Central memory CD8-positive, alpha-beta T cell (primary cell): ENCODE results near the gene CHST11.

Experiments
- ATAC-seq: fragments of 150-1000 bp; cut with Tn5 transposase; replicated peaks from 2 replicates; pipeline ENCODE4 v1.10.0; 2022; ENCODE audit warnings: mild to moderate bottlenecking, moderate FRiP score, moderate number of reproducible peaks; ENCODE audit not compliant: poor library complexity, severe bottlenecking; ENCODE audit errors: extremely low read depth
- DNase-seq, 2 donors: peaks; one replicate each; pipeline ENCODE4 v3.0.0; 2021; ENCODE audit warnings: low spot score in 2 of 2
- H3K27ac Mint-ChIP-seq: one replicate; pipeline ENCODE4 v1.8.0; 2022; ENCODE audit warnings: low read depth, mild to moderate bottlenecking, moderate library complexity, mixed read lengths
- H3K27me3 Mint-ChIP-seq: one replicate; pipeline ENCODE4 v1.8.0; 2022; ENCODE audit warnings: mixed read lengths
- H3K36me3 Mint-ChIP-seq: one replicate; pipeline ENCODE4 v1.8.0; 2022; ENCODE audit warnings: mild to moderate bottlenecking, moderate library complexity, mixed read lengths; ENCODE audit not compliant: insufficient read depth
- H3K4me1 Mint-ChIP-seq: one replicate; pipeline ENCODE4 v1.8.0; 2022; ENCODE audit warnings: mixed read lengths
- H3K4me3 Mint-ChIP-seq: one replicate; pipeline ENCODE4 v1.8.0; 2022; ENCODE audit warnings: mild to moderate bottlenecking, moderate library complexity, mixed read lengths
- H3K9me3 Mint-ChIP-seq: one replicate; pipeline ENCODE4 v1.8.0; 2022; ENCODE audit warnings: mixed read lengths

Gene CHST11

DNA sequence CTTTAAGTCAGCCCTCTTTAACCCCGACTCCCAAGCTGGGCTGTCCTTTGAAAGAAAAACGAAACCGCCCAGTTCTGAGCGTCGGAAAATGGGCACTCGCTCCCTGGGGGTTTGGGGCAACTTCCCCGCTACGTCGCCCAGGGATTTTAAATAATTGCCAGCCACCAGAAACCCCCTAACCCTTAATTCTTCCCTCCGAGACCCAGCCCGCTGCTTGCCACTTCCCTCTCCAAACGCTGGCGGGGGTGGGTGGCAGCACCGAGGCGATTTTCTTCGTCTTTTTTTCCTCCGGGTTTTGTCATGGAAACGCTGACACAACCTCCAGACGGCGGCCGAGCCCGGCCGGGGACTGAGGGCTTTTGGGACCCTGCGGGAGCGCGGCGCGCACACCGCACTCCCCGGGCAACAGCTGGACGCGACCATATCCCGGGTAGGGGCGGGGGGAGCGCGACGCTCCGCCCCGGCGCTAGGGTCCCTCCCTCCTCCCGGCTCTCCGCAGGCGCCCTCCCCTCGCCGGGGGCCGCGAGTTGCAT lies at the start of gene CHST11:
Gene CHST11, plus strand, starts transcription at position 532 of the 533 bp plus-strand sequence.
- Mint-ChIP-seq H3K36me3 (peaks cover 16% of the 10 kb centered on the region), H3K27ac (peak within 1 kb of the TSS; percentile 96), H3K27me3 (no peaks in the 10 kb centered on the region), H3K4me3 (peak within 1 kb of the TSS; percentile 98), H3K4me1 (peaks cover 50% of the 10 kb centered on the region), H3K9me3 (no peaks in the 10 kb centered on the region)
- peak; percentile 62 for ATAC-seq
- peak; percentile 39 to 47 for DNase-seq

DNA sequence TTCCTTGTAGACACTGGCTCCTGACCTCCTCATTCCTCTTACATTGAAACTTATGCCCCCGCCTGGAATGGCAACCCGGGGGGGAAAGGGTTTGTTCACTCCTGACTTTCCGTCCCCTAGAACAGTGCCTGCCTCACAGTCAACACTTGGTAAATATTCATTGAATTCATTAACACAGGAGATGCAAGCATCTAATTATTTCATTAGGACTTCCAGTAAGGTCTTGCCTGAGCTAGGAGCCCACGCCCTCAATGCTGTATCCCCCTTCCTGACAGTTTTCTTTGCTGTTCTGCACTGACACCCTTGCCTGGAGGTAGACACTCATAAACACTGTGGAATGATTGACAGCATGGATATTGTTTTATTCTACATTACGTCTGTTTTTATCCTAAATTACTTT lies 49.3 kb upstream of the CHST11 start:
- ATAC-seq (no peak), DNase-seq (no peak)
- peaks cover 23% of the 10 kb centered on the region for H3K27me3 Mint-ChIP-seq
- peaks cover 1% of the 10 kb centered on the region for H3K36me3 Mint-ChIP-seq
- H3K4me1 Mint-ChIP-seq: peaks cover 7% of the 10 kb centered on the region
- no peaks in the 10 kb centered on the region for H3K9me3 Mint-ChIP-seq
- no peak overlapping the region for H3K4me3 Mint-ChIP-seq
- no peak overlapping the region for H3K27ac Mint-ChIP-seq

- no peak for ATAC-seq
- Mint-ChIP-seq H3K9me3 (no peaks in the 10 kb centered on the region), H3K27me3 (peaks cover 28% of the 10 kb centered on the region), H3K27ac (no peak overlapping the region), H3K4me1 (peaks cover 2% of the 10 kb centered on the region), H3K36me3 (peaks cover 1% of the 10 kb centered on the region), H3K4me3 (no peak overlapping the region)
- no peak for DNase-seq
These were observed 48.8 kb upstream of the CHST11 start for GRCh38 chr12:104407922-104408321.

- no peak overlapping the region for H3K27ac Mint-ChIP-seq
- ATAC-seq (no peak), DNase-seq (no peak)
- peaks cover 28% of the 10 kb centered on the region for H3K27me3 Mint-ChIP-seq
- no peaks in the 10 kb centered on the region for H3K4me1 Mint-ChIP-seq
- peaks cover 1% of the 10 kb centered on the region for H3K36me3 Mint-ChIP-seq
- no peak overlapping the region for H3K4me3 Mint-ChIP-seq
- H3K9me3 Mint-ChIP-seq: no peaks in the 10 kb centered on the region
These were observed 46.4 kb upstream of the CHST11 start for GRCh38 chr12:104410326-104410725.

- no peak overlapping the region for H3K27ac Mint-ChIP-seq
- ATAC-seq (no peak), DNase-seq (no peak)
- no peaks in the 10 kb centered on the region for H3K4me1 Mint-ChIP-seq
- H3K4me3 Mint-ChIP-seq: no peak overlapping the region
- H3K36me3 Mint-ChIP-seq: peaks cover 1% of the 10 kb centered on the region
- no peaks in the 10 kb centered on the region for H3K9me3 Mint-ChIP-seq
- peaks cover 28% of the 10 kb centered on the region for H3K27me3 Mint-ChIP-seq
These were observed 46.0 kb upstream of the CHST11 start for GRCh38 chr12:104410786-104411185.

- ATAC-seq: no peak
- Mint-ChIP-seq H3K4me1 (no peaks in the 10 kb centered on the region), H3K36me3 (peaks cover 1% of the 10 kb centered on the region), H3K27me3 (peaks cover 28% of the 10 kb centered on the region), H3K9me3 (no peaks in the 10 kb centered on the region), H3K27ac (no peak overlapping the region), H3K4me3 (no peak overlapping the region)
- no peak for DNase-seq
These were observed 44.7 kb upstream of the CHST11 start for GRCh38 chr12:104411826-104412641.

- Mint-ChIP-seq H3K4me3 (no peak overlapping the region), H3K27ac (no peak overlapping the region), H3K9me3 (no peaks in the 10 kb centered on the region), H3K36me3 (no peaks in the 10 kb centered on the region), H3K27me3 (peaks cover 26% of the 10 kb centered on the region), H3K4me1 (no peaks in the 10 kb centered on the region)
- DNase-seq: no peak
- ATAC-seq: no peak
These were observed 44.1 kb upstream of the CHST11 start for GRCh38 chr12:104412681-104413080.

DNA sequence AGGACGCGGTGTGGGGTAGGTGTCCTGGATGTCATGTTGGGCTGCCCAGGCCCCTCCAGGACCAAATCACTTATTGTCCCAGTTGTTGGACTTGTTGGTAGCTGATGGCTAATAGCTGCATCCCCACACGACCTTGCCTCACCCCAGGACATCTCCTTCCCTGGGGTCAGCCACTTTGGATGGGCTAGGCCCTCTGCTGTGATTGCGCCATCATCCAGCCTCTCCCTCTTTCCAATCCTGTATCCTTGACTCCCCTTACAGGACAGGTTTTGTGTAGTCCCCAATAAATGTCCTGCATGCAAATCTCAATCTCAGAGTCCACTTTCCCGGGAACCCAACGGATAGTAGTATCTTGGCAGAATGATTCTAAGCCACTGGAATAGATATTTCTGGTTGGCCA lies 43.4 kb upstream of the CHST11 start:
- no peak overlapping the region for H3K4me3 Mint-ChIP-seq
- H3K4me1 Mint-ChIP-seq: no peaks in the 10 kb centered on the region
- H3K27me3 Mint-ChIP-seq: peaks cover 20% of the 10 kb centered on the region
- ATAC-seq (no peak), DNase-seq (no peak)
- no peaks in the 10 kb centered on the region for H3K9me3 Mint-ChIP-seq
- H3K27ac Mint-ChIP-seq: no peak overlapping the region
- no peaks in the 10 kb centered on the region for H3K36me3 Mint-ChIP-seq

DNA sequence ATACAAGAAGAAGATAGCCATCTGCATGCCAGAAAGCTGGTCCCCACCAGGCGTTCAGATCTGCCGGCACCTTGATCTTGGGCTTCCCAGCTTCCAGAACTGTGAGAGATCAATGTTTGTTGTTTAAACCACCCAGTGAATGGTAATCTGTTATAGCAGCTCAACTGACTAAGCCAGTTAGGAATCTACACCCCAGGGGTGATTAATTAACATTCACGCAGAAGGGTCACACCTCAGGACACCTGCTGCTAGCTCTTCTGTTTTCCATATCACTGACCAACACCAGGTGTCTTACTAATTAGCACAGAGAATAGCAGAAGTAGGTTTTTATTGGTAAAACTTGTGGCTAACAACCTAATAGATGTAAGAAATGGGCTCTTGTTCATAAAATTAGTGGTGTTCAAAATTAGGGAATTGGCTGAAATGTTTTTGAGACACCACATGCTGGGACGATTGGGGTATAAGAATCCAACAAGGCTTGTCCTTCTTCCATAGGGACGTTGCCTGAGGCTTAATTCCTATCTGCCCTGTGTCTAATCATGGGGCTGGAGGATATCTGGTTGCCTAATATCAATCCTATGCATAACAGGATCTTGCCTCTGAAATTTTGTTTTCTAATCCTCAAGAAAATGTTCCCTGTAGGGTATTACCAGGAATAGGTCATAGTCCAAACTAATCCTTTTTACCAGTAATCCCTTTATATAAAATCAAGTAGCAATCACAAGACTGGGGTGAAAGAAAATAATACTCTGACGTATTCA lies 42.0 kb upstream of the CHST11 start:
- ATAC-seq: no peak
- no peak overlapping the region for H3K27ac Mint-ChIP-seq
- no peaks in the 10 kb centered on the region for H3K9me3 Mint-ChIP-seq
- H3K4me3 Mint-ChIP-seq: no peak overlapping the region
- peaks cover 14% of the 10 kb centered on the region for H3K27me3 Mint-ChIP-seq
- H3K36me3 Mint-ChIP-seq: no peaks in the 10 kb centered on the region
- no peaks in the 10 kb centered on the region for H3K4me1 Mint-ChIP-seq
- DNase-seq: no peak

DNA sequence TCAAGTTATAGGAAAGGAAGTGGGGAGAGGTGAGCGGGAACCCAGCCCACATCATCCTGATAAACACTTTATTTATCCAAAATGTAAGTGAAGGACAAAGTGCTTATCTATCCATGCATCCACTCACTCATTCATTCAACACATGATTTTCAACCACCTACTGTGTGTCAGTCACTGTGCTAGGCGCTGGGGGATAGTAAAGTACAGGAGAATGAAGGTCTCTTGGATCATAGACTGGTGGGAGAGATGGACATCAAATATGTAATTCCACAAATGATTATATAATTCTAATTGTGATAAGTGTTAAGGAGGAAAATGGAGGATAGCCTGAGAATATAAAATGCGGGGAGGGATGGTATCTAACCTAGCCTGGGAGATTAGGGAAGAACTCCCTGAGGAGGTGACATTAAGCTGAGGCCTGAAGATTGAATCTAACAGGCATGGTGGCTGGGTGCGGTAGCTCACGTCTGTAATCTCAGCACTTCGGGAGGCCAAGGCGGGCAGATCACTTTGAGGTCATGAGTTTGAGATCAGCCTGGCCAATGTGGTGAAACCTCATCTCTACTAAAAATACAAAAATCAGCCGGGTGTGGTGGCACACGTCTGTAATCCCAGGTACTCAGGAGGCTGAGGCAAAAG lies 41.3 kb upstream of the CHST11 start:
- H3K36me3 Mint-ChIP-seq: no peaks in the 10 kb centered on the region
- H3K27ac Mint-ChIP-seq: no peak overlapping the region
- H3K4me3 Mint-ChIP-seq: no peak overlapping the region
- peaks cover 14% of the 10 kb centered on the region for H3K27me3 Mint-ChIP-seq
- DNase-seq (no peak), ATAC-seq (no peak)
- no peaks in the 10 kb centered on the region for H3K9me3 Mint-ChIP-seq
- no peaks in the 10 kb centered on the region for H3K4me1 Mint-ChIP-seq

DNA sequence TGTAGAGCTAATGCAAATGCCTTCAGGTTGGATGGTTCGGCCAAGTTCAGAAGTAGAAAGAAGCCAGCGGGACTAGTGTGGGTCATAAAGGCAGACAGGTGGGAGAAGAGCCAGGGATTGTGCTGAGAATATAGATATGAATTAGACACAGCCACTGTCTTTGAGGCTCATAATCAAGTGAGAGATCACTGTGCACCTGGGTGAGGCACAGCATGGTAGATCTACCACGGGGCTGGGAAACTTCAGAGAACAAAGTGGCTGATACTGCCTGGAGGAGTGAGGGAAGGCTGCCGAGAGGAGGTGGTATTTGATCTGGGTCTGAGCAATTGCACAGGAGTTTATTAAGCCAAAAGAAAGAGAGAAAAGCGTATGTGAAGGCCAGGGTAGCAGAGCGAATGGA lies 40.6 kb upstream of the CHST11 start:
- Mint-ChIP-seq H3K36me3 (no peaks in the 10 kb centered on the region), H3K4me1 (peaks cover 3% of the 10 kb centered on the region), H3K27me3 (peaks cover 14% of the 10 kb centered on the region), H3K4me3 (no peak overlapping the region), H3K27ac (no peak overlapping the region), H3K9me3 (no peaks in the 10 kb centered on the region)
- ATAC-seq (no peak), DNase-seq (no peak)

- H3K27ac Mint-ChIP-seq: no peak overlapping the region
- H3K9me3 Mint-ChIP-seq: no peaks in the 10 kb centered on the region
- DNase-seq: no peak
- H3K4me3 Mint-ChIP-seq: no peak overlapping the region
- peaks cover 14% of the 10 kb centered on the region for H3K27me3 Mint-ChIP-seq
- no peak for ATAC-seq
- no peaks in the 10 kb centered on the region for H3K36me3 Mint-ChIP-seq
- H3K4me1 Mint-ChIP-seq: peaks cover 6% of the 10 kb centered on the region
These were observed 40.2 kb upstream of the CHST11 start for GRCh38 chr12:104416585-104416984.
